GM12801 (cell line): Measurements from ENCODE around the gene TSPEAR.

Experiments
- CTCF ChIP-seq: IDR thresholded peaks from one replicate; pipeline ENCODE4 v1.5.1; 2011; ENCODE audit warnings: control low read depth; ENCODE audit not compliant: insufficient read length; ENCODE audit errors: extremely low read depth

TSPEAR gene

DNA sequence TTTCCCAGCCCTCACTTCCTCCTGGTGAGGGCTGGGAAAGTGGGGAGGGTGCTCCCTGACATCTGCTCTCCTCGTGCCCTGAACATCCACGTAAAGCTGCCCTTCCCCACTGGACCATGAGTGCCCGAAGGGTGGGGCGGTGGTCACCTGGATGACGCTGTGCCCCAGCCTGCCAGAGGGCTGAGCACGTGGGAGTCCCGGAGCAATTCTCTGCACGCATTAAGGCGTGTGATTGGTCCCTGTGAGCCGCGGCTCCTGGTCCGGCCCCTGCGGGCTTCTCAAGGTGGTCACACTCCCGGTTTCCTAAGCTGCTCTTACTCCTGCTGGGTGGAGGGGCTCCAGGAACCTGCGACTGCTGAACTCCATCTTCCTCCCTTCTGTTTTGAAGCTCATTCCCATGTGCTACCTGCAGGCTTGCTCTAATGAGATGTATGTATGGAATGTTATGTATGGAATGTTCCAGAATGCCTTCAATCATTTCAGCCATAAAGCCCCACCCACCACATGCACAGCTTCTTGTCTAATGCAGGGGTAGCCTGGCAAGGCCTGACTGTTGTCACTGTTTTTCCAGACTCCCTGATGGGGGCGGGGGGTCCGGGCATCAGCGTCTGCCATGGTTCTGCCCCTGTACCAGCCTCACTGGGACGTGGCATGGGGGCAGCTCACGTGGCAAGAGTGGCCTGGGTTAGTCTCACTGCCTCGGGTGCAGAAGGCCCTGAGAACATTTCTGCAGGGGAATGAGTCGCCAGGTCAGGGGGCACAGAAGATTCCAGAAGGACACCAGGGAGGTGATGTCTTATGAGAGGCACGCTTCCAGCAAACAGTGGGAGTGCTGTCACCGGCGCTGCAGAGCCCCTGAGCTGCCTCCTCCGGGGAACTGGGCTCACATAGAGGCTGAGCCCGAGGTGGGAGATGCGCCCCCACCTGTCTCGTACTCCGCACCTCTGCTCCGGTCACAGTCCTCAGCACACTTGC is 190.8 kb downstream of the TSPEAR start:
- no peak for TF ChIP-seq CTCF

DNA sequence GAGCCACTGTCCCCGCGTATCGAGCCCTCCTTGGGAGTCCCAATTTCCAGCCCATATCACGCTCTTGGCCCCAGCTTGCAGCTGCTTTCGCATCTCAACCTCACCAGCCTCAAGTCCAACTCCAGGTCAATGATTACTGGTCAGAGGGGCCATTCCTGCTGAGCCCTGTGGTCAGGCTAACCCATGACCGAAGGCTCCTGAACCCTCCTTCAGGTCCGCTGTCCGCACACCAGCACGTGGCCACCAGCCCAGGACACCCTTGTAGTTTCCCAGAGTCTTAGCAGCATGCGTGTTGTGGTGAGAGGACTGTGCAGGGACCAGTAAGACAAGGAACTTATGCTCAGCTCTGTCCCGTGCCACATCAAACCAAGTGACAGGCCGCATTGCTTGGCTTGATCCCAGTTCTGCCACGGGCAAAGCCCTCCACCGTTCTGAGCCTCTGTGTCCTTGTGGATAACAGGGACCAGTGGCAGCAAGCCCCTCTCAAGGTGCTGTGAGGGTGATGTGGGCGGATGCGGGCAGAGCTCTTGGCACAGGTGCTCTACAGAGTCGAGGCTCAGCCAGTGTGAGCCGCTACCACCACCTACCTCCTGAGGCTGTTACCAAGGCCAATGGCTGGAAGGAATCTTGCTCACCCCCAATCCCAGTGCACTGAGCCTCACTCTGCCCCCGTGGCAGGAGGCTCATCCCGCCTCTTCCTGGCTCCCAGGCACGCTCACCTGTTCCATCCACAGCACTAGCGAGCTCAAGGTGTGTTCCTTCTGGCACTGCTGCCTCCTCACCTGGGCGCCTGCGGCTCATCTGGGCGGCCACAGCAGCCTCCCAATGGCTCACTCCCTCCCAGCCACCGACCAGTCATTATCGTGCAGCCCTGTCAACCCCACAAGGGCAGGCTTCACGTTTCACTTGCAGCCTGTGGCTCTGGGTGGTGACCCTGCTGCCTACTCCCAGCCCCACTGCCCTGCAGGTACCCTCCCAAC is 191.7 kb downstream of the TSPEAR start:
- TF ChIP-seq CTCF = no peak

GRCh38 chr21:44518686-44519085 is 192.7 kb downstream of the TSPEAR start:
- no peak for TF ChIP-seq CTCF

- no peak for TF ChIP-seq CTCF
Measured at GRCh38 chr21:44517175-44517899, 194.0 kb downstream of the TSPEAR start.

GRCh38 chr21:44516828-44517174 is 194.6 kb downstream of the TSPEAR start:
- TF ChIP-seq CTCF = no peak

DNA sequence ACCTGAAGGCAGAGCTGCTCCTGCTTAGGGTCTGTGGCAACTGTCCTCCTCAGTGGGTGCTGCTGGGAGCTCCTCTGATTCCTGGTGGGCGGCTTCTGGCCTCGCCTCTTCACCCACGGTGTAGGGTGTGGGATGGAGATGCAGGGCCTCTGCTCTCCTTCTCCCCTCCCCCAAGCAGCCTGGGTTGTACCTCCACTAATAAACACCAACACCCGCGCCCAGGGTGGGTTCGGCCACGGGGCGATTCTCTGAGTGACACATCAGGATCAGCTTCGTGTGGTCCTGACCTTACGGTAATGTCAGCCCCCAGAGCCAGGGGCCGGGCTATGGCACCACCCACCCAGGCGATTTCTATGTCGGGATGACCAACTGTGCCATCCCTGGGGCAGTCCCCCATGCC is 195.0 kb downstream of the TSPEAR start:
- no peak for TF ChIP-seq CTCF
